ENCODE data around the gene HGF. TPM values are rescaled to one million over a fixed set of nuclear protein-coding genes. Genes with fewer than 3 reads are reported as not detected.

Gene HGF
- total and polyA plus RNA-seq, 2 donors (not counting 1 experiment from before 2014, with no cell fraction given): 0.25 TPM; not detected in 1

DNA sequence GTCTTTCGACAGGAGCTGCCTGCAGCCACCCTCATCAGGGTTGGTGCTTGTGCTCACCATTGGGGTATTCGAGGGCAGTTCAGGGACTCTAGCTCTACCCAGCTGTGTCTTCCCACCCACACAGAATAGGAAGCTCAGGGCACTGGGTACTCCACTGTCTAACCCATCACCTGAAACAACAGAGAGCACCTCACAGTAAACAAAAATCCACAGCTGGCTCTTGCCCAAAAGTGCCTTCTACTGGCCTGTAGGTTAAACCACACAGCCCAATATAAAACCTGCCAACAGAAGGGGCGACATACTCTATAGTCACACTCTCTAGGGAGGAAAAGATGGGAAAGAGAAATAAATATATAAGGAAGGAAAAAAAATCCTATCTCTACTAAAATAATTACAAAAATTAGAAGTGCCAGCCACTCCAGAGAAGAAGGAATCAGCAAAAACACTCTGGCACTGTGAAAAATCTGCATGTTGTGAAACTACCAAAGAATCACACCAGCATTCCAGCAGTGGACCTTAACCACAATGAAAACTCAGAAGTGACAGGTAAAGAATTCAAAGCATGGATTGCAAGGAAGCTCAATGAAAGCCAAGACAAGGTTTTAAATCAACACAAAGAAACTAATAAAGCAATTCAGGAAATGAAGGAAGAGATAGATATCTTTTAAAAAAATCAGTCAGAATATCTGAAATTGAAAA is 110.0 kb downstream of the HGF start:
- ChIA-PET POLR2A (no interaction called here), CTCF (interaction anchor here (0.5 kb wide), 1 partner anchor 20 kb away, joined by 3 read pairs; no protein-coding TSS in a partner anchor)
- Histone ChIP-seq H3K4me2 (replicated peaks; ENCODE audit: low read depth, low read length, poor library complexity, severe bottlenecking) (no peak overlapping the region), H3K79me2 (ENCODE audit: control insufficient read depth, insufficient read depth, low read length) (no peaks in the 10 kb centered on the region), H3K27ac (ENCODE audit: low read length in 2 of 2) (no peak overlapping the region), H3K9ac (ENCODE audit: low read length) (no peak overlapping the region), H3K27me3 (replicated peaks in 1 of 4; ENCODE audit: control extremely low read depth in 1 of 4, control insufficient read depth in 3 of 4, insufficient read depth in 4 of 4, low read length in 3 of 4) (no peaks in the 10 kb centered on the region), H3K4me1 (ENCODE audit: control insufficient read depth in 2 of 2, insufficient read depth in 2 of 2, low read length in 2 of 2) (no peaks in the 10 kb centered on the region), H4K20me1 (ENCODE audit: control insufficient read depth, insufficient read depth, low read length, poor library complexity, severe bottlenecking) (no peaks in the 10 kb centered on the region), H3K36me3 (replicated peaks in 1 of 2; ENCODE audit: control extremely low read depth in 1 of 2, control insufficient read depth in 1 of 2, extremely low read depth in 1 of 2, insufficient read depth in 2 of 2, low read length in 1 of 2) (no peaks in the 10 kb centered on the region), H3K4me3 (ENCODE audit: control extremely low read depth in 1 of 5, extremely low read depth in 1 of 5, insufficient read depth in 1 of 5, low read depth in 2 of 5, low read length in 4 of 5) (no peak overlapping the region), H2AFZ (ENCODE audit: insufficient read depth, low read depth, low read length, poor library complexity, severe bottlenecking) (no peak overlapping the region), H3K9me3 (ENCODE audit: control extremely low read depth in 1 of 3, control insufficient read depth in 2 of 3, insufficient read depth in 1 of 3, low read length in 2 of 3) (peaks cover 0 to 6% (median 0%) of the 10 kb centered on the region in 3 donors)
- no peak for ATAC-seq (ENCODE audit: low read depth)
- TF ChIP-seq EZH2 (IDR thresholded peaks at IDR 0.05; ENCODE audit: borderline replicate concordance, insufficient read depth, low read depth, low read length, poor library complexity, severe bottlenecking): no peak
- TF ChIP-seq, protein P1, sequence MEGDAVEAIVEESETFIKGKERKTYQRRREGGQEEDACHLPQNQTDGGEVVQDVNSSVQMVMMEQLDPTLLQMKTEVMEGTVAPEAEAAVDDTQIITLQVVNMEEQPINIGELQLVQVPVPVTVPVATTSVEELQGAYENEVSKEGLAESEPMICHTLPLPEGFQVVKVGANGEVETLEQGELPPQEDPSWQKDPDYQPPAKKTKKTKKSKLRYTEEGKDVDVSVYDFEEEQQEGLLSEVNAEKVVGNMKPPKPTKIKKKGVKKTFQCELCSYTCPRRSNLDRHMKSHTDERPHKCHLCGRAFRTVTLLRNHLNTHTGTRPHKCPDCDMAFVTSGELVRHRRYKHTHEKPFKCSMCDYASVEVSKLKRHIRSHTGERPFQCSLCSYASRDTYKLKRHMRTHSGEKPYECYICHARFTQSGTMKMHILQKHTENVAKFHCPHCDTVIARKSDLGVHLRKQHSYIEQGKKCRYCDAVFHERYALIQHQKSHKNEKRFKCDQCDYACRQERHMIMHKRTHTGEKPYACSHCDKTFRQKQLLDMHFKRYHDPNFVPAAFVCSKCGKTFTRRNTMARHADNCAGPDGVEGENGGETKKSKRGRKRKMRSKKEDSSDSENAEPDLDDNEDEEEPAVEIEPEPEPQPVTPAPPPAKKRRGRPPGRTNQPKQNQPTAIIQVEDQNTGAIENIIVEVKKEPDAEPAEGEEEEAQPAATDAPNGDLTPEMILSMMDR (IDR thresholded peaks at IDR 0.05): no peak
- H3K4me3 Mint-ChIP-seq: no peak overlapping the region
- 86% methylated on average over 2 of the region's 3 CpGs for WGBS (ENCODE audit: insufficient coverage)
- no peak for DNase-seq
- H3K27me3 Mint-ChIP-seq: no peaks in the 10 kb centered on the region
- H3K27ac Mint-ChIP-seq: no peak overlapping the region
- intact Hi-C loops (cut with micrococcal nuclease): no loop called here
- H3K9me3 Mint-ChIP-seq (ENCODE audit: insufficient read depth): no peaks in the 10 kb centered on the region
- no peaks in the 10 kb centered on the region for H3K4me1 Mint-ChIP-seq

DNA sequence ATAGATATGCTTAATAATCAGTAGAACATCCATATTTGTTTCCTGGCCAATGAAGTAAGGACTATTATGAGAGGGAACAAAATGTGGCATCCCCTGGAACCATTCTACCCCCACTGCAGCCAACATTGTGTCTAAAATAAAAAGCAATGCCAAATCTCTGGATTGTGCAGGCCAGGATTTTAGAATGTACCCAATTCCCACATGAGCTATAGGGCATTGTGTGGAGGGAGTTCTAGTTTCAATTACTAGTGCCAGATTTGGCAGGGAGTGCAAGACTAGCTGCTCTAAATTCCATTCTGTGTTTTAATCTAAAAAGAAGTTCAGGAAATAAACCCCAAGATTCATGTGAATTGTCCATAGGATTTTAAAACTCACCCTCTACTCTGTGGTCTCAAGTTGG is 112.3 kb downstream of the HGF start:
- DNase-seq: no peak
- H3K4me1 Mint-ChIP-seq: no peaks in the 10 kb centered on the region

More for the DNA sequence above, 112.3 kb downstream of the HGF start:
- Histone ChIP-seq H3K36me3 (replicated peaks in 1 of 2; ENCODE audit: control extremely low read depth in 1 of 2, control insufficient read depth in 1 of 2, extremely low read depth in 1 of 2, insufficient read depth in 2 of 2, low read length in 1 of 2) (no peaks in the 10 kb centered on the region), H3K27me3 (replicated peaks in 1 of 4; ENCODE audit: control extremely low read depth in 1 of 4, control insufficient read depth in 3 of 4, insufficient read depth in 4 of 4, low read length in 3 of 4) (no peaks in the 10 kb centered on the region), H3K4me2 (replicated peaks; ENCODE audit: low read depth, low read length, poor library complexity, severe bottlenecking) (no peak overlapping the region), H3K9me3 (ENCODE audit: control extremely low read depth in 1 of 3, control insufficient read depth in 2 of 3, insufficient read depth in 1 of 3, low read length in 2 of 3) (peaks cover 0 to 6% (median 0%) of the 10 kb centered on the region in 3 donors), H3K4me3 (ENCODE audit: control extremely low read depth in 1 of 5, extremely low read depth in 1 of 5, insufficient read depth in 1 of 5, low read depth in 2 of 5, low read length in 4 of 5) (no peak overlapping the region), H4K20me1 (ENCODE audit: control insufficient read depth, insufficient read depth, low read length, poor library complexity, severe bottlenecking) (no peaks in the 10 kb centered on the region), H2AFZ (ENCODE audit: insufficient read depth, low read depth, low read length, poor library complexity, severe bottlenecking) (no peak overlapping the region), H3K4me1 (ENCODE audit: control insufficient read depth in 2 of 2, insufficient read depth in 2 of 2, low read length in 2 of 2) (no peaks in the 10 kb centered on the region), H3K79me2 (ENCODE audit: control insufficient read depth, insufficient read depth, low read length) (no peaks in the 10 kb centered on the region), H3K27ac (ENCODE audit: low read length in 2 of 2) (no peak overlapping the region), H3K9ac (ENCODE audit: low read length) (no peak overlapping the region)
- ATAC-seq (ENCODE audit: low read depth): no peak
- Mint-ChIP-seq H3K9me3 (ENCODE audit: insufficient read depth) (peaks cover 4% of the 10 kb centered on the region), H3K27me3 (no peaks in the 10 kb centered on the region), H3K27ac (no peak overlapping the region), H3K4me3 (no peak overlapping the region)
- ChIA-PET CTCF (no interaction called here), POLR2A (no interaction called here)
- intact Hi-C loops (cut with micrococcal nuclease): no loop called here
- TF ChIP-seq, protein P1 (IDR thresholded peaks at IDR 0.05): no peak
- TF ChIP-seq EZH2 (IDR thresholded peaks at IDR 0.05; ENCODE audit: borderline replicate concordance, insufficient read depth, low read depth, low read length, poor library complexity, severe bottlenecking): no peak

Data from B cell (primary cell).